GM23248 (cell line): ENCODE measurements around the gene SH2D4B. TPM values are rescaled to one million over a fixed set of nuclear protein-coding genes. Genes with fewer than 3 reads are reported as not detected.

Experiments
- DNase-seq: peaks from one replicate; pipeline ENCODE4 v3.0.0-alpha.2; 2015
- H2AFZ ChIP-seq: fragments of 200-600 bp; sonication (generic); 2 replicates; pipeline ENCODE4 v1.6.1; 2016; ENCODE audit warnings: antibody characterized with exemption
- H3F3A ChIP-seq: fragments of 200-600 bp; sonication (generic); 2 replicates; pipeline ENCODE4 v1.6.1; 2016; ENCODE audit warnings: mild to moderate bottlenecking, antibody characterized with exemption, mixed run types; ENCODE audit not compliant: insufficient read depth
- H3K27ac ChIP-seq: fragments of 200-600 bp; sonication (generic); 2 replicates; pipeline ENCODE4 v1.5.1; 2016; ENCODE audit warnings: mild to moderate bottlenecking
- H3K27me3 ChIP-seq: fragments of 200-600 bp; sonication (generic); replicated peaks from 2 replicates; pipeline ENCODE4 v1.6.1; 2016; ENCODE audit warnings: mild to moderate bottlenecking; ENCODE audit not compliant: insufficient read depth
- H3K36me3 ChIP-seq: fragments of 200-600 bp; sonication (generic); 2 replicates; pipeline ENCODE4 v1.6.1; 2016; ENCODE audit warnings: low read depth, mild to moderate bottlenecking
- H3K4me1 ChIP-seq: fragments of 200-600 bp; sonication (generic); 2 replicates; pipeline ENCODE4 v1.6.1; 2016; ENCODE audit warnings: mild to moderate bottlenecking; ENCODE audit not compliant: insufficient read depth
- H3K4me2 ChIP-seq: fragments of 200-600 bp; sonication (generic); one replicate; pipeline ENCODE4 v1.6.1; 2016; ENCODE audit warnings: mild to moderate bottlenecking; ENCODE audit not compliant: unreplicated experiment
- H3K4me3 ChIP-seq: fragments of 200-600 bp; sonication (generic); 2 replicates; pipeline ENCODE4 v1.5.1; 2016; ENCODE audit warnings: mild to moderate bottlenecking
- H3K79me2 ChIP-seq: fragments of 200-600 bp; sonication (generic); 2 replicates; pipeline ENCODE4 v1.6.1; 2016; ENCODE audit warnings: mild to moderate bottlenecking; ENCODE audit not compliant: insufficient read depth
- H3K9ac ChIP-seq: fragments of 200-600 bp; sonication (generic); 2 replicates; pipeline ENCODE4 v1.6.1; 2016; ENCODE audit warnings: mild to moderate bottlenecking
- H3K9me2 ChIP-seq: fragments of 200-600 bp; sonication (generic); 2 replicates; pipeline ENCODE4 v1.6.1; 2016; ENCODE audit warnings: mixed run types, mild to moderate bottlenecking, moderate library complexity; ENCODE audit not compliant: insufficient read depth
- H3K9me3 ChIP-seq: fragments of 200-600 bp; sonication (generic); one replicate; pipeline ENCODE4 v1.6.1; 2017; ENCODE audit warnings: low read depth
- H4K20me1 ChIP-seq: fragments of 200-600 bp; sonication (generic); 2 replicates; pipeline ENCODE4 v1.6.0; 2016; ENCODE audit not compliant: insufficient read depth
- EZH2 ChIP-seq: fragments of 200-600 bp; sonication (generic); IDR thresholded peaks from 2 replicates; pipeline ENCODE4 v1.6.1; 2018; ENCODE audit warnings: antibody characterized with exemption, mild to moderate bottlenecking; ENCODE audit not compliant: insufficient read depth, poor library complexity, severe bottlenecking
- EZH2phosphoT487 ChIP-seq: fragments of 200-600 bp; sonication (generic); IDR thresholded peaks from 2 replicates; pipeline ENCODE4 v1.6.1; 2018; ENCODE audit warnings: antibody characterized with exemption, moderate library complexity, mild to moderate bottlenecking, low read depth; ENCODE audit not compliant: insufficient read depth
- WGBS, 2 experiments: methylation state at CpG; one replicate each; pipeline ENCODE4 v1.1.6; 2015 to 2017; ENCODE audit warnings: low lambda C conversion rate in 2 of 2, low coverage in 1 of 2; ENCODE audit errors: missing lambda C conversion rate in 2 of 2; 5-methylcytosine and 5-hydroxymethylcytosine counted together
- in situ Hi-C: fragments of 300-500 bp; cut with MboI; formaldehyde crosslinking; loops from 2 replicates; pipeline ENCODE4 v1.15.0; 2020
- polyA plus RNA-seq: library from polyadenylated mRNA; unstranded; fragments of >200 nt; fragmentation: Nextera tagmentation; extraction: Ambion mirVana; gene quantifications from 2 replicates; pipeline ENCODE4 v1.2.1, GENCODE V29; 2016
- total RNA-seq: library from RNA; depleted of rRNA; stranded (reverse); fragments of >200 nt; shearing (Covaris generic); gene quantifications from 2 replicates; pipeline ENCODE4 v1.2.3, GENCODE V29; 2014; rRNA removed

The SH2D4B gene
- total RNA-seq: not detected in 2 replicates
- polyA plus RNA-seq: not detected in 2 replicates

GRCh38 chr10:80537736-80538480, at the start of gene SH2D4B:
Gene SH2D4B, plus strand, starts transcription at chr10:80537902. Its CDS starts 430 bp downstream, at chr10:80538332.
- Histone ChIP-seq H3F3A (no peaks in the 10 kb centered on the region), H3K4me1 (no peaks in the 10 kb centered on the region), H2AFZ (no peak within 1 kb of the TSS), H3K27ac (no peak within 1 kb of the TSS), H3K4me2 (no peak within 1 kb of the TSS), H3K9me2 (no peaks in the 10 kb centered on the region), H4K20me1 (no peaks in the 10 kb centered on the region), H3K79me2 (no peaks in the 10 kb centered on the region), H3K36me3 (no peaks in the 10 kb centered on the region), H3K9ac (no peak within 1 kb of the TSS), H3K9me3 (no peaks in the 10 kb centered on the region), H3K4me3 (no peak within 1 kb of the TSS), H3K27me3 (peaks cover 9% of the 10 kb centered on the region)
- in situ Hi-C loops: no loop called here
- DNase-seq: no peak
- TF ChIP-seq EZH2phosphoT487 (no peak), EZH2 (no peak)
- WGBS, 2 experiments: 72 to 81% methylated on average over 17 to 19 of the region's 19 CpGs

- H3K4me2 ChIP-seq: no peak overlapping the region
- 79 to 80% methylated on average over 6 of the region's 6 CpGs for WGBS, 2 experiments
- H3K79me2 ChIP-seq: peaks cover 82% of the 10 kb centered on the region
- peaks cover 14% of the 10 kb centered on the region for H3K4me1 ChIP-seq
- H3K36me3 ChIP-seq: no peaks in the 10 kb centered on the region
- H3K9me2 ChIP-seq: no peaks in the 10 kb centered on the region
- in situ Hi-C loops: no loop called here
- H3K4me3 ChIP-seq: no peak overlapping the region
- H3F3A ChIP-seq: peaks cover 9% of the 10 kb centered on the region
- H3K9ac ChIP-seq: no peak overlapping the region
- no peak overlapping the region for H3K27ac ChIP-seq
- H3K9me3 ChIP-seq: no peaks in the 10 kb centered on the region
- H2AFZ ChIP-seq: no peak overlapping the region
- TF ChIP-seq EZH2 (no peak), EZH2phosphoT487 (no peak)
- H3K27me3 ChIP-seq: no peaks in the 10 kb centered on the region
- H4K20me1 ChIP-seq: no peaks in the 10 kb centered on the region
- no peak for DNase-seq
Measured at GRCh38 chr10:80488539-80489066, 49.1 kb upstream of the SH2D4B start.

- WGBS, 2 experiments: 92 to 95% methylated on average over 2 of the region's 2 CpGs
- no peaks in the 10 kb centered on the region for H3K36me3 ChIP-seq
- H3K79me2 ChIP-seq: peaks cover 75% of the 10 kb centered on the region
- no peaks in the 10 kb centered on the region for H3K9me2 ChIP-seq
- no peaks in the 10 kb centered on the region for H3K27me3 ChIP-seq
- TF ChIP-seq EZH2phosphoT487: no peak
- TF ChIP-seq EZH2: no peak
- H3F3A ChIP-seq: peaks cover 17% of the 10 kb centered on the region
- no peak overlapping the region for H3K27ac ChIP-seq
- no peak overlapping the region for H3K4me3 ChIP-seq
- no peak overlapping the region for H3K9ac ChIP-seq
- H4K20me1 ChIP-seq: no peaks in the 10 kb centered on the region
- in situ Hi-C loops: no loop called here
- DNase-seq: no peak
- no peak overlapping the region for H2AFZ ChIP-seq
- no peaks in the 10 kb centered on the region for H3K9me3 ChIP-seq
- peaks cover 12% of the 10 kb centered on the region for H3K4me1 ChIP-seq
- H3K4me2 ChIP-seq: no peak overlapping the region
Measured at GRCh38 chr10:80489371-80490112, 48.2 kb upstream of the SH2D4B start.

GRCh38 chr10:80491251-80492102, 46.2 kb upstream of the SH2D4B start:
- Histone ChIP-seq H4K20me1 (no peaks in the 10 kb centered on the region), H3K27me3 (no peaks in the 10 kb centered on the region), H3K9ac (no peak overlapping the region), H3K4me1 (peaks cover 9% of the 10 kb centered on the region; the same call in 1 of the 2 replicates), H3K27ac (no peak overlapping the region), H3K9me3 (no peaks in the 10 kb centered on the region), H3K36me3 (no peaks in the 10 kb centered on the region), H3F3A (peaks cover 17% of the 10 kb centered on the region), H3K79me2 (peaks cover 75% of the 10 kb centered on the region), H3K4me3 (no peak overlapping the region), H3K4me2 (no peak overlapping the region), H2AFZ (no peak overlapping the region), H3K9me2 (no peaks in the 10 kb centered on the region)
- no peak for DNase-seq
- in situ Hi-C loops: no loop called here
- WGBS, 2 experiments: 84 to 85% methylated on average over 7 of the region's 7 CpGs
- TF ChIP-seq EZH2phosphoT487 (no peak), EZH2 (no peak)
